ENCODE measurements around the gene AMDHD2.
"Not testable (repeated sequence)": the region's sequence is repeated elsewhere in the genome, so short reads cannot be mapped to it uniquely, and the experiment has no call there.

AMDHD2 gene

DNA sequence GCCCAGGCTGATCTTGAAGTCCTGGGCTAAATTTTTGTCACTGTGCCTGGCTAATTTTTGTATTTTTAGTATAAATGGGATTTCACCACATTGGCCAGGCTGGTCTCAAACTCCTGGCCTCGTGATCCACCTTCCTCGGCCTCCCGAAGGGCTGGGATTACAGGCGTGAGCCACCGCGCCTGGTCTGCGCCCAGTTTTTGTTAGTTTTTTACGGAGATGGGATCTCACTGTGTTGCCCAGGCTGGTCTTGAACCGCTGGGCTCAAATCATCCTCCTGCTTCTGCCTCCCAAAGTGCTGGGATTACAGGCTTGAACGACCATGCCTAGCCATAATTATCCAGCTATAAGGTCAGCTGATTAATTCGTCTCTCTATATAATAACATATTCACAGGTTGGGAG, 13.7 kb downstream of the AMDHD2 start:
- DNase-seq (ENCODE audit: low read depth): no peak

- DNase-seq (ENCODE audit: low read depth): not testable (repeated sequence)
These were observed 14.2 kb downstream of the AMDHD2 start for GRCh38 chr16:2534335-2534734.

DNA sequence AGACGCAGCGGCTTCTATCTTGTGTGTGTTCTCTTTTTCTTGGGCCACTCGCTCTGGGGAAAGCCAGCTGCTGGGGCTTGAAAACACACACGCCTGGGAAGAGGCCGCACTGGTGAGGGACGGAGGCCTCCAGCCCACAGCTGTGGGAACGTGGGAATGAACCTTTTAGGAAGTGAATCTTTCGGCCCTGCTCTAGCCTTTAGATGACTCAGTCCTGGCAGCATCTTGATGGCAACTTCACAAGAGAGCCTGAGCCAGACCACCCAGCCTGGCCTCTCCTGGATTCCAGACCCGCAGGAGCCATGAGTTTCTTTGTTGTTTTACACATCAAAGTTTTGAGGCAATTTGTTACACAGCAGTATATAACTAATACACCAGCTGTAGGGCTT, 15.4 kb downstream of the AMDHD2 start:
- DNase-seq (ENCODE audit: low read depth): peak; percentile 63

DNA sequence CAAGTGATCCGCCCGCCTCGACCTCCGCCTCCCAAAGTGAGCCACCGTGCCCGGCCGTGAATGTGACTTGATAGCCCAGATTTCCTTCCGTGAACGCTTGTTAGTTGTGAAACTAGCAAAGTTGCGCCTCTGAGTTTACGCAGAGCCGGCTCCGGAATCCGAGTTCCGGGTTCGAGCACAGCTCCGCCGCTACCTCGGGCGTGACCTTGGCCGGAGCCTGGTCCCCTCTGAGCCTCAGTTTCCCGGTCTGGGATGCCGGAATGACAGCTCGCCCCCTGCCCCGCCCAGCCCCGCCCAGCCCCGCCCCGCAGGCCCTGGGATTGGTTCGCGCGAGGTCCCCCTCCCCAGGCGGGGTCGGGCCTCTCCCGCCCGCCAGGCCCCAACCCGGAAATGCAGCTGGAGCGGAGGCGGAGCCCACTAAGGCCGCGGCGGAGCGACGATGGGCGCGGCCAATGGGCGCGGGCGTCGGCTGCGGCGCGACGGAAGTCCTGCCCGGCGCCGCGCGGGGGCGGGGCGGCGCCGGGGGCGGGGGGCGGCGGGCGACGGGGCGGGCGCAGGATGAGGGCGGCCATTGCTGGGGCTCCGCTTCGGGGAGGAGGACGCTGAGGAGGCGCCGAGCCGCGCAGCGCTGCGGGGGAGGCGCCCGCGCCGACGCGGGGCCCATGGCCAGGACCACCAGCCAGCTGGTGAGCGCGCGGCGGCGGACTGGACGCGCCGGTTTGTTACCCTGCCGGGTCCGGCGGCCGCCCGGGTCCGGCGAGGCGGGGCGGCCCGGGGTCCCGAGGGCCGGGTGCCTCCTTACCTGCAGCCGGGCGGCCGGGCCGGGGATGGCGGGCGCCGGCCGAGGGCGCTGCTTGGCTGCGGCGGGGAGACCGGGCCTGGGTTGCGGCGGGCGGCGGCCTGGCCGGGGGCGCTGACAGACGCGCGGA, 17.5 kb downstream of the AMDHD2 start, which contains the start of gene PDPK1:
PDPK1 (plus strand) TSS at position 571 of the 929 bp plus-strand sequence; CDS start at position 663, 92 bp downstream.
- peak; percentile 94 for DNase-seq (ENCODE audit: low read depth)

DNA sequence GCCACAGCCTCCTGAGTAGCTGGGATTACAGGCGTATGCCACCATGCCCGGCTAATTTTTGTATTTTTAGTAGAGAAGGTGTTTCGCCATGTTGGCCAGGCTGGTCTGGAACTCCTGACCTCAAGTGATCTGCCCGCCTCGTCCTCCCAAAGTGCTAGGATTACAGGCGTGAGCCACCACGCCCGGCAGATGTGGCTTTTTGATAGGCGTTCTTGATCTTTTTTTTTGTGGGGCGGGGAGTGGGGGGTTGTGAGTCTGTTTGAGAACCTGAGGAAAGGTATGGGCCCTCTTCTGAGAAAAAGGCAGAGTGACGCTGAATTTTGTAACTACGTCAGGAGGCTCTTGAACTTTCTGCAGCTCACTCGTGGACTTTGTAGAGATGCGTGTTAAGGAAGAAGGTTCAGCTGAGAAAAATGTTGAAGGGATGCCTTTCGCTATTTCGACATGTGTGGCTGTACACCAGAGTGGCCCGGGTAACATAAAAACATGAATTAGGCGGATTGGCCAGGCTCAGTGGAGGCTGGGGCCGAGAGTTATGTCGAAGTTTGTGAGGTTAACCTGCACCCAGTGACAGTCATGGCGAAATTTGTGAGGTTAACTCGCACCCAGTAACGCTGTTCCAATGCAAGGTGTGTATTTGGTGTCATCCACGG, 19.1 kb downstream of the AMDHD2 start:
- not testable (repeated sequence) for DNase-seq (ENCODE audit: low read depth)

DNA sequence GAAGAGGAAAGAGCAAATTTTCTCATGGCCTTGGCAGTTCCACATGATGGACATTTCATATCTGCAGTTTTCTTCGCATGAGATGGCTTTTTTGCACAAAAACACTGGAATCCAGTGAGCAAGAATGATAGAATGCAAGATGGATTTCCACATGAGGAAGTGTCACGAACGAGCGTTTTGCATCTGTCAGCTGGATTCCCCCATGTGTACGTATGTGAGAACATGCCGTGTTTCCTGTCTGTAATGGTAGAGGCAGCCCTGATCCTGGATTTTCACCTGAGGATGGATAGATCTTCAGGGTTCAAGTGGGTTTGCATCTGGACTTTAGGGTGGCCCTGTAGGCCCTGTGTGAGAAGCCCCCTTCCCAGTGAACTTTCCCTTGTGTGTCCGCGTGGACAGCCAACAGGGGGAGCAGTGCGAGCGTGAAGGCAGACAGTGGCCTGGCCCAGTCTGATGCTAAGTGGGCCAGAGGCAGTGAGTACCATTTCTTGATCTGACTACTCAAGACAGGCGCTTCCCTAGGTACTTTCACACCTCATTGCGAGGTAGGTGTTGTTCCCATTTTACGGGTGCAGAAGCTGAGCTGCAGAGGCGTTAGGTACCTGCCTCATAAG, 19.8 kb downstream of the AMDHD2 start:
- DNase-seq (ENCODE audit: low read depth): peak; percentile 24

GRCh38 chr16:2540912-2541311, 20.7 kb downstream of the AMDHD2 start:
- not testable (repeated sequence) for DNase-seq (ENCODE audit: low read depth)

- DNase-seq (ENCODE audit: low read depth): peak; percentile 41
These were observed 21.2 kb downstream of the AMDHD2 start for GRCh38 chr16:2541409-2541808.

DNA sequence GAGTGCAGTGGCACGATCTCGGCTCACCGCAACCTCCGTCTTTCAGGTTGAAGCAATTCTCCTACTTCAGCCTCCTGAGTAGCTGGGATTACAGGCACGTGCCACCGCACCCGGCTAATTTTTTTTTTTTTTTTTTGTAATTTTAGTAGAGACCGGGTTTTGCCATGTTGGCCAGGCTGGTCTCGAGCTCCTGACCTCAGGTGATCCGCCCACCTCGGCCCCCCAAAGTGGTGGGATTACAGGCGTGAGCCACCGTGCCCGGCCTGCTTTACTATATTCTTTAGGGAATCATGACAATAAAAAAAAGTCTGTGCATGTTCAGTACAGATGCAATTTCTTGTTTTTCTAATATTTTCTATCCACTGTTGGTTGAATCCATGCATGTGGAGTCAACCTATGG, 23.6 kb downstream of the AMDHD2 start:
- not testable (repeated sequence) for DNase-seq (ENCODE audit: low read depth)

DNA sequence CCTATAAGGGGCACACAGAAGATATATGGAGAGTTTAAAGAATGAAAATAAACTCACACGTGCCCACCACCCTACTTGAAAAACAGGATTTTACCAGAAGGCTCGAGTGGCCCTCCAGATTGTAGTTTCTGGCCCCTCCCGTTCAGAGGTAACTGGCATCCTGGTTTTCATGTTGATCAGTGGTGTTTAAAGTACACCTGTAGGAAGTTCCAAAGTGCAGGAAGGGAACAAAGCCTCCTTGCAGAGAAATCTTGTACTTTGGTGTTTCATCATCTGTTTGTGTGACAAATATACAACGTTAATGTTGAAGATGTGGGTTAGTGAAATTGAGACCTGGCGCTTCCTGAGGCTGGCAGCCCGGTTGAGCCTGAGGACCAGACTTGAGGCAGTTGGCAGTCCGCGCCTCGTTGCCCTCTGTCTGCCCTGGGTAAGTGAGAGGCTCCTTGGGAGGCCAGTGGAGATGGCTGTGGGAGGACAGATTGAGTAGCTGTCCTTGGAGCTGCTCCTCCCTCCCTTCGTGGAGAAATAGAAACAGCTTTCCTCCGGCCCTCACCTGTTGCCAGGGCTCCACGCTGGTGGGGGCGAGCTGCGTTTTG, 30.2 kb downstream of the AMDHD2 start:
- DNase-seq (ENCODE audit: low read depth): not testable (repeated sequence)

- DNase-seq (ENCODE audit: low read depth): peak; percentile 50
These were observed 31.3 kb downstream of the AMDHD2 start for GRCh38 chr16:2551420-2551889.

DNA sequence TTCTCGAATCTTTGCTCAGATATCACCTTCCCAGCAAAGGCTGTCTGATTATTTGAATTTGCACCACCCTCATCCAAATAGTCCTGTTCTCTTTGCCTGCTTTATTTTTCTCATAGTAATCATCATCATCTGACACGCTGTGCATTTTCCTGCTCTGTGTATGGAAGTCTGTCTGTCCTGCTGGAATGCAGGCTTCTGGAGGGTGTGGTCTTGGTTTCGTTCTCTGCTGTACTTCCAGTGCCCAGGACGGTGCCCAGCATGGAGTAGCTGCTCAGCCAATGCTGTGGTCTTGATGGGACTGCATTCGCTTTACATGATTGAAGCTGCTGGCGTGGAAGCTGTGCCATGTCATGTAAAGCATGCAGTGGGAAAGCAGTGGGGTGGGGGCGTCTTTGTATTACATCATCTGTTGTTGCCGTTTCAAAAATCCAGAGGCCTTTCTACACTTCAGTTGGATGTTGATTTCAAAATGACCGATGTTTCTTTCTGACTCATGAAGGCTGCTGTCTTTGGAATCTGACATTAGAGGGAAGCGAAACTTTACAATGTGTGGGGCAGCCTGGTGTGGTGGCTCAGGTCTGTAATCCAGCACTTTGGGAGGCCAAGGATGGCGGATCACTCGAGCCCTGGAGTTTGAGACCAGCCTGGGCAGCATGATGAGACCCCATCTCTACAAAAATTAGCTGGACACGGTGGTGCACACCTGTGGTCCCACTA, 34.7 kb downstream of the AMDHD2 start:
- not testable (repeated sequence) for DNase-seq (ENCODE audit: low read depth)

- not testable (repeated sequence) for DNase-seq (ENCODE audit: low read depth)
These were observed 37.0 kb downstream of the AMDHD2 start for GRCh38 chr16:2557150-2557549.

DNA sequence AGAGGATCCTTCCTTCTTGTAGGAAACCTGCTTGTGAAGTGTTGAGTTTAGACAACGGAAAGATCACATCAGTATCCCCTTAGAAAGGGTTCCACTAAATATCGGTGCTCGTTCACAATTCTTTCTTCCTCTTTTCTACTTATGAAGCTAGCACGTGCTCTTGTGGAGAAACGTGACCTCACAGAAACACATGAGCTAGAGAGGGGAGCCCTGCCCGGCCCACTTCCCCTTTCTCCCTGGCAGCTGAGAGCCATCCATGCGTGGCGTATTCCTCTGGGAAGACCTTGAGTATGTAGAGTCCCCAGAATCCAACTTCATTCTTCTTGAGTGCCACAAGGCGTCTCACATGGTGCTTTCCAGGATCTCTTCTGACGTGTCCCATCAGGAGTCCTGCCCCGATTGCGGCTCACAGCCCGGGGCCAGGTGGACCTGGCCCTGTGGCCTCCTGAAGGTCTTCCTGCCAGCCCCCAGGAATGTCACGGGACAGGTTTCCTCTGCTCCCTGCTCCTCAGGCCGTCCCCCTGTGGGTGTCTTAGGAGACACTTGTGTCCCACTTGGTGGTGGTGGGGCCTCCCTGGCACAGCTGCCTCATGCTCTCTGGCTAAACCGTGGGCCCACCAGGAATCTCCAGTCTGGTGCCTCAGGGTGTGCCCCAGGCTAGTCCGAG, 40.1 kb downstream of the AMDHD2 start:
- DNase-seq (ENCODE audit: low read depth): not testable (repeated sequence)

DNA sequence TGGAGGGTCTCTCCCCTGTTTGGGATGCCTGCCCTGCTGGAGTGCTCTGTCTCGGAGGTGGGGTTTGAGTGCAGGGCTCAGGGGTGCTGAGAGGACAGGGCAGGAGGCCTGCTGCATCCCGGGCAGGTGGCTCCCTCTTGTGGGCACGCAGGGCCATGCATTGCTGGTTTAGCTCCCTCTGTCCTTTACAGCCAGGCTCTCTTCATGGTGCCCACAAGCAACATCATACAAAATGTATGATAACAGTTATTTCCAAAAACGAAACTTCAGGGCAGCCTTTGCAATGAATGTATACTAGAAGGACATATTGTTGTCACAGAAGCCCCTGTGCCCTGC, 40.6 kb downstream of the AMDHD2 start:
- DNase-seq (ENCODE audit: low read depth): not testable (repeated sequence)

- not testable (repeated sequence) for DNase-seq (ENCODE audit: low read depth)
These were observed 47.3 kb downstream of the AMDHD2 start for GRCh38 chr16:2567506-2567905.

- DNase-seq (ENCODE audit: low read depth): not testable (repeated sequence)
These were observed 48.4 kb downstream of the AMDHD2 start for GRCh38 chr16:2568573-2568972.

DNA sequence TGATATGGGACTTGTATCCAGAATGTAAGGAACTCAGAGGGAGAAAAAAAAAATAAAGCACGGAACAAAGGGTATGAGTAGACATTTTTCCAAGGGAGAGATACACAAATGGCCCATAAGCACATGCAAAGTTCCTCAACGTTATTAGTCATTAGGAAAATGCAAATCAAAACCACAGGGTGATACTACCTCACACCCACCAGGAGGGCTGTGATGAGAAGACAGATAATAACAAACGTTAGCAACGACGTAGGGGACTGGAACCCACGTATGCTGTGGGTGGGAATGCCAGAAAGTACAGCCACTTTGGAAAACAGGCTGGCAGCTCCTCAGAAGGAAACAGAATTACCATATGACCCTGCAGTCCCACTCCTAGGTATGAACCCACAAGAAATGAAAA, 52.5 kb downstream of the AMDHD2 start:
- DNase-seq (ENCODE audit: low read depth): not testable (repeated sequence)

DNA sequence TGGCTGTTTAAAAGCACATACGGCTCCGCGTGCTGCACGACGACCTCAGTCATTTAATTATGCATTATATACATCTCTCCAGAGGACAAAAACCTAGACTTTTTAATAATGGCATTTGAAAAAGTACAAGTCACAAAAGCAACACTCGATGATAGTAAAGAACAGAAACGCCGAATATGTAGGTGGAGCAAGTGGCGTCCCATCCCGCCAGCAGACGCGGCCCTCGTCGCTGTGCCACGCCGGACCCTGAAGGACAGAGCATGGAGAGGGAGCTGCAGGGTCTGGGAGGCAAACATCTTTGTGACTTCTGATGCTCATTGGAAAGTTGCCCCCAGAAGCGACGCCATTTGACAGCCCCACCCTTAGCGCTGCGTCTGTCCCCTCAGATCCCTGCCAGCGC, 55.7 kb downstream of the AMDHD2 start:
- DNase-seq (ENCODE audit: low read depth): not testable (repeated sequence)

DNA sequence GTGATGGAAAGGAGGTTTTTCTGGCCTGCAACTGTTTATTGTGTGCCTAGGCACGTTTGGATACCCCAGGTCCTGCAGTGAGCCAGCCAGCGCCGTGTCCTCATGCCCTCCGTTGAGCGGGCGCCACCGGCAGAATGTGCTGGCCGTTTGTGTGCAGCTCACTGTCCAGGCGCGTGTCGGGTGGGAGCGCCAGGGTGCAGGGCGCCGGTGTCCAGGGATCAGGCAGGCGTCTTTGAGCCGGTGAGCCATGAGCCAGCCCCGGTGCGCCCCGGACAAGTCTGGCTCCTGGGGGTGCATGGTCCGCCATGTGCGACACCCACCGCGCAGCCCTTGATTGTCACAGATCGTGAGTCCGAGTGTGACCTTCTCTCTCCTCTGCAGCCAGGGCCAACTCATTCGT, 56.9 kb downstream of the AMDHD2 start:
- not testable (repeated sequence) for DNase-seq (ENCODE audit: low read depth)

GRCh38 chr16:2578905-2579304, 58.7 kb downstream of the AMDHD2 start:
- DNase-seq (ENCODE audit: low read depth): not testable (repeated sequence)
